Transverse colon (tissue), 4 donors: Measurements from ENCODE around the gene NCF4. TPM values are rescaled to one million over a fixed set of nuclear protein-coding genes. Genes with fewer than 3 reads are reported as not detected.

Experiments
- DNase-seq: peaks from one replicate; pipeline ENCODE4 v3.0.0-alpha.2; 2019
- H3K27ac ChIP-seq, 4 donors: fragments of 200-600 bp; sonication (generic); 2 replicates each; pipeline ENCODE4 v1.5.1; 2016 to 2018; ENCODE audit warnings: inconsistent platforms in 4 of 4
- H3K27me3 ChIP-seq: fragments of 200-600 bp; sonication (generic); 2 replicates; pipeline ENCODE4 v1.5.1; 2017; ENCODE audit warnings: inconsistent platforms
- H3K36me3 ChIP-seq, 4 donors: fragments of 200-600 bp; sonication (generic); 2 replicates each; pipeline ENCODE4 v1.5.1; 2017 to 2019; ENCODE audit warnings: inconsistent platforms in 4 of 4
- H3K4me1 ChIP-seq, 4 donors: fragments of 200-600 bp; sonication (generic); 2 replicates each; pipeline ENCODE4 v1.5.1; 2017 to 2020; ENCODE audit warnings: inconsistent platforms in 4 of 4
- H3K4me3 ChIP-seq, 4 donors: fragments of 200-600 bp; sonication (generic); 1 replicate in 1 of 4; 2 replicates in 3 of 4; pipeline versions ENCODE4 v1.5.1 to v1.6.1; 2017 to 2019; ENCODE audit warnings: inconsistent platforms in 4 of 4
- H3K9me3 ChIP-seq, 2 donors: fragments of 200-600 bp; sonication (generic); 2 replicates each; pipeline ENCODE4 v1.5.1; 2017 to 2019; ENCODE audit warnings: inconsistent platforms in 2 of 2
- CTCF ChIP-seq, 5 experiments: fragments of 200-600 bp in 3 of 5; fragments of 450-650 bp in 2 of 5; sonication (generic) in 3 of 5; IDR thresholded peaks; 1 replicate in 2 of 5; 2 replicates in 3 of 5; pipeline ENCODE4 v1.5.1; 2016 to 2017; ENCODE audit warnings: antibody characterized with exemption in 5 of 5, inconsistent platforms in 3 of 5, mild to moderate bottlenecking in 2 of 5, moderate library complexity in 1 of 5
- EP300 ChIP-seq: sonication (generic); formaldehyde crosslinking; IDR thresholded peaks from one replicate; pipeline ENCODE4 v1.6.1; 2017; ENCODE audit warnings: antibody characterized with exemption, low read depth
- POLR2A ChIP-seq: fragments of 450-650 bp; IDR thresholded peaks from one replicate; pipeline ENCODE4 v1.6.1; 2016; ENCODE audit warnings: antibody characterized with exemption, mild to moderate bottlenecking, moderate library complexity
- POLR2AphosphoS5 ChIP-seq, 3 donors: sonication (generic); formaldehyde crosslinking; IDR thresholded peaks; one replicate each; pipeline ENCODE4 v1.6.1; 2016; ENCODE audit warnings: antibody characterized with exemption in 3 of 3
- WGBS, 2 donors: methylation state at CpG; one replicate each; pipeline ENCODE4 v1.1.5; 2018; ENCODE audit warnings: low coverage in 1 of 2; 5-methylcytosine and 5-hydroxymethylcytosine counted together
- in situ Hi-C, 4 donors: fragments of 200-750 bp; cut with MboI; loops; one replicate each; pipeline versions ENCODE4 v1.15.0 to v1.15.1; 2017; ENCODE audit warnings: low sequenced_read_pairs in 3 of 4, low pct_ligation_motif_present in 1 of 4, low pct_unique_long_range_greater_than_20kb in 1 of 4
- intact Hi-C: fragments of 100-400 bp; cut with DNase I; formaldehyde crosslinking; loops from one replicate; pipeline ENCODE4 v1.15.1; 2023; ENCODE audit warnings: low total_unique reads
- total RNA-seq, 4 donors: library from RNA; depleted of rRNA; stranded (reverse); fragments of >200 nt; gene quantifications; one replicate each; pipeline ENCODE4 v1.1.0, GENCODE V29; 2016

Gene NCF4
- total RNA-seq, 4 donors from 2014 or later, result 9.4 to 98.7 (median 23.5) TPM

DNA sequence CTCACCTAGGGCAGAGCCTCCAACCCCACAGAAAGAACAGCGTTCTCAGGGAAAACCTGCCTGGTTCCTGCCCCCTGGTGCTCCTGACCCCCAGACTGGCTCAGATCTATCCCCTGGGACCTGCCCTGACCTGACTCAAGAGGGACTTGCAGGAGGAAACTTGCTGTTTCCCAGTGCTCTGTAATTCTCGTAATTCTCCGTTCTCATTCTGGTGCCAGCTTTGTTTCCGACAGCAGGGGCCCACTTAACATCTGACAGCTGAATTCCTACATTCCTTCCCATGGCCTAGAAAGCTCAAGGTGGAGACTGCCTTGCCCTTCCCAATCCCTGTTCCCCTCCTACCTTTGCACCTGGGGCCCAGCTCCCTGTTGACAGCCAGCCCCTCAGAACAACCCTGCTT is 40.1 kb downstream of the NCF4 start:
- H3K27ac ChIP-seq, result peak overlapping the region; percentile 7 to 62 (median 51)
- intact Hi-C loops, result no loop called here

GRCh38 chr22:36901411-36902142 is 40.8 kb downstream of the NCF4 start:
- Histone ChIP-seq H3K4me3 (no peak overlapping the region), H3K4me1 (no peaks in the 10 kb centered on the region), H3K27ac (peak overlapping the region; percentile 7 to 62 (median 51)), H3K27me3 (peaks cover 6% of the 10 kb centered on the region), H3K9me3 (no peaks in the 10 kb centered on the region), H3K36me3 (no peaks in the 10 kb centered on the region)
- DNase-seq, result peak; percentile 35
- in situ Hi-C loops (no loop called here), intact Hi-C loops (no loop called here)
- 72 to 92% methylated on average over 8 to 13 of the region's 13 CpGs for WGBS, 2 donors
- TF ChIP-seq POLR2A, result no peak
- no peak for TF ChIP-seq EP300
- no peak for TF ChIP-seq CTCF (IDR thresholded peaks at IDR 0.05)
- no peak for TF ChIP-seq POLR2AphosphoS5 (IDR thresholded peaks at IDR 0.05)

More for the DNA sequence above, 40.1 kb downstream of the NCF4 start:
- no peaks in the 10 kb centered on the region for H3K36me3 ChIP-seq
- H3K4me1 ChIP-seq, result no peaks in the 10 kb centered on the region
- in situ Hi-C loops, result no loop called here
- no peak overlapping the region for H3K4me3 ChIP-seq
- H3K9me3 ChIP-seq, result no peaks in the 10 kb centered on the region
- TF ChIP-seq POLR2A (no peak), POLR2AphosphoS5 (IDR thresholded peaks at IDR 0.05) (no peak), EP300 (no peak), CTCF (IDR thresholded peaks at IDR 0.05) (no peak)
- DNase-seq, result no peak
- 63% methylated on average over 4 of the region's 4 CpGs; no CpG with 5 or more reads in 1 of the 2 donors for WGBS, 2 donors
- H3K27me3 ChIP-seq, result peaks cover 6% of the 10 kb centered on the region

GRCh38 chr22:36902143-36902926 is 41.5 kb downstream of the NCF4 start:
- Histone ChIP-seq H3K9me3 (no peaks in the 10 kb centered on the region), H3K4me3 (no peak overlapping the region), H3K27me3 (peaks cover 6% of the 10 kb centered on the region), H3K36me3 (no peaks in the 10 kb centered on the region), H3K27ac (peak overlapping the region in 2 of 4 donors; percentile 52 to 62), H3K4me1 (no peaks in the 10 kb centered on the region)
- DNase-seq, result no peak
- TF ChIP-seq CTCF (IDR thresholded peaks at IDR 0.05) (no peak), EP300 (no peak), POLR2A (no peak), POLR2AphosphoS5 (IDR thresholded peaks at IDR 0.05) (no peak)
- 55 to 72% methylated on average over 5 to 8 of the region's 8 CpGs for WGBS, 2 donors
- intact Hi-C loops, result no loop called here
- in situ Hi-C loops, result no loop called here

GRCh38 chr22:36904260-36904880 is 43.6 kb downstream of the NCF4 start:
- in situ Hi-C loops (no loop called here), intact Hi-C loops (no loop called here)
- H3K4me1 ChIP-seq, result no peaks in the 10 kb centered on the region
- DNase-seq, result no peak
- WGBS, 2 donors, result 70% methylated on average over 4 to 6 of the region's 6 CpGs
- H3K4me3 ChIP-seq, result no peak overlapping the region
- no peaks in the 10 kb centered on the region for H3K9me3 ChIP-seq
- no peaks in the 10 kb centered on the region for H3K36me3 ChIP-seq
- H3K27me3 ChIP-seq, result no peaks in the 10 kb centered on the region
- TF ChIP-seq POLR2A (no peak), POLR2AphosphoS5 (IDR thresholded peaks at IDR 0.05) (no peak), EP300 (no peak), CTCF (IDR thresholded peaks at IDR 0.05) (no peak)
- H3K27ac ChIP-seq, result no peak overlapping the region
